ENCODE results near the gene GBP6.
"Not testable (repeated sequence)": the region's sequence is repeated elsewhere in the genome, so short reads cannot be mapped to it uniquely, and the experiment has no call there.

Gene GBP6

GRCh38 chr1:89332461-89332860, 31.4 kb upstream of the GBP6 start:
- Histone ChIP-seq H3F3A (ENCODE audit: insufficient read depth, low read length) (no peaks in the 10 kb centered on the region), H3K27ac (ENCODE audit: low read length) (no peak overlapping the region), H3K27me3 (replicated peaks; ENCODE audit: insufficient read depth, low read length) (no peaks in the 10 kb centered on the region), H3K9me2 (replicated peaks; ENCODE audit: insufficient read depth, low read length) (no peaks in the 10 kb centered on the region), H3K9me3 (replicated peaks; ENCODE audit: insufficient read depth, low read length) (no peaks in the 10 kb centered on the region), H3K4me3 (ENCODE audit: low read length) (no peak overlapping the region), H3K4me2 (ENCODE audit: low read depth, low read length) (no peak overlapping the region), H3K4me1 (ENCODE audit: low read length) (no peaks in the 10 kb centered on the region), H3K9ac (ENCODE audit: low read length) (no peak overlapping the region), H3K79me2 (ENCODE audit: low read length) (no peaks in the 10 kb centered on the region), H2AFZ (ENCODE audit: low read length) (no peak overlapping the region), H3K36me3 (replicated peaks; ENCODE audit: insufficient read depth, low read length) (no peaks in the 10 kb centered on the region), H4K20me1 (ENCODE audit: insufficient read depth, low read length) (no peaks in the 10 kb centered on the region)
- no peak for DNase-seq
- no peak for TF ChIP-seq CTCF (IDR thresholded peaks at IDR 0.05; ENCODE audit: low read length)

GRCh38 chr1:89335486-89335885, 28.4 kb upstream of the GBP6 start:
- Histone ChIP-seq H2AFZ (ENCODE audit: low read length) (no peak overlapping the region), H3K9me3 (replicated peaks; ENCODE audit: insufficient read depth, low read length) (no peaks in the 10 kb centered on the region), H3K4me2 (ENCODE audit: low read depth, low read length) (no peak overlapping the region), H3K36me3 (replicated peaks; ENCODE audit: insufficient read depth, low read length) (no peaks in the 10 kb centered on the region), H3K4me3 (ENCODE audit: low read length) (no peak overlapping the region), H3K27me3 (replicated peaks; ENCODE audit: insufficient read depth, low read length) (no peaks in the 10 kb centered on the region), H3K9me2 (replicated peaks; ENCODE audit: insufficient read depth, low read length) (no peaks in the 10 kb centered on the region), H3K27ac (ENCODE audit: low read length) (no peak overlapping the region), H3K9ac (ENCODE audit: low read length) (no peak overlapping the region), H4K20me1 (ENCODE audit: insufficient read depth, low read length) (no peaks in the 10 kb centered on the region), H3K79me2 (ENCODE audit: low read length) (no peaks in the 10 kb centered on the region), H3K4me1 (ENCODE audit: low read length) (no peaks in the 10 kb centered on the region), H3F3A (ENCODE audit: insufficient read depth, low read length) (no peaks in the 10 kb centered on the region)
- TF ChIP-seq EZH2 (optimal IDR thresholded peaks at IDR 0.05; ENCODE audit: low read depth, low read length) (no peak), CTCF (IDR thresholded peaks at IDR 0.05; ENCODE audit: low read length) (no peak), EZH2phosphoT487 (IDR thresholded peaks at IDR 0.05; ENCODE audit: low read length) (no peak)
- DNase-seq: no peak

GRCh38 chr1:89337903-89338302, 26.0 kb upstream of the GBP6 start:
- Histone ChIP-seq H3K9ac (ENCODE audit: low read length) (no peak overlapping the region), H3K27me3 (replicated peaks; ENCODE audit: insufficient read depth, low read length) (no peaks in the 10 kb centered on the region), H3K36me3 (replicated peaks; ENCODE audit: insufficient read depth, low read length) (no peaks in the 10 kb centered on the region), H3K4me3 (ENCODE audit: low read length) (no peak overlapping the region), H3K4me2 (ENCODE audit: low read depth, low read length) (no peak overlapping the region), H3K9me2 (replicated peaks; ENCODE audit: insufficient read depth, low read length) (no peaks in the 10 kb centered on the region), H3K9me3 (replicated peaks; ENCODE audit: insufficient read depth, low read length) (no peaks in the 10 kb centered on the region), H4K20me1 (ENCODE audit: insufficient read depth, low read length) (no peaks in the 10 kb centered on the region), H2AFZ (ENCODE audit: low read length) (no peak overlapping the region), H3K4me1 (ENCODE audit: low read length) (no peaks in the 10 kb centered on the region), H3K27ac (ENCODE audit: low read length) (no peak overlapping the region), H3F3A (ENCODE audit: insufficient read depth, low read length) (no peaks in the 10 kb centered on the region), H3K79me2 (ENCODE audit: low read length) (no peaks in the 10 kb centered on the region)
- TF ChIP-seq CTCF (IDR thresholded peaks at IDR 0.05; ENCODE audit: low read length) (no peak), EZH2phosphoT487 (IDR thresholded peaks at IDR 0.05; ENCODE audit: low read length) (no peak), EZH2 (optimal IDR thresholded peaks at IDR 0.05; ENCODE audit: low read depth, low read length) (no peak)
- no peak for DNase-seq

GRCh38 chr1:89339039-89339438, 24.8 kb upstream of the GBP6 start:
- H3K79me2 ChIP-seq (ENCODE audit: low read length): no peaks in the 10 kb centered on the region
- DNase-seq: no peak
- no peaks in the 10 kb centered on the region for H3K36me3 ChIP-seq (replicated peaks; ENCODE audit: insufficient read depth, low read length)
- H3K27me3 ChIP-seq (replicated peaks; ENCODE audit: insufficient read depth, low read length): no peaks in the 10 kb centered on the region
- no peaks in the 10 kb centered on the region for H4K20me1 ChIP-seq (ENCODE audit: insufficient read depth, low read length)
- no peaks in the 10 kb centered on the region for H3F3A ChIP-seq (ENCODE audit: insufficient read depth, low read length)
- H3K9me3 ChIP-seq (replicated peaks; ENCODE audit: insufficient read depth, low read length): no peaks in the 10 kb centered on the region
- H3K4me1 ChIP-seq (ENCODE audit: low read length): no peaks in the 10 kb centered on the region
- TF ChIP-seq CTCF (IDR thresholded peaks at IDR 0.05; ENCODE audit: low read length) (no peak), EZH2phosphoT487 (IDR thresholded peaks at IDR 0.05; ENCODE audit: low read length) (no peak), EZH2 (optimal IDR thresholded peaks at IDR 0.05; ENCODE audit: low read depth, low read length) (no peak)
- no peaks in the 10 kb centered on the region for H3K9me2 ChIP-seq (replicated peaks; ENCODE audit: insufficient read depth, low read length)
- H3K9ac ChIP-seq (ENCODE audit: low read length): no peak overlapping the region
- H2AFZ ChIP-seq (ENCODE audit: low read length): no peak overlapping the region
- H3K4me3 ChIP-seq (ENCODE audit: low read length): no peak overlapping the region
- no peak overlapping the region for H3K4me2 ChIP-seq (ENCODE audit: low read depth, low read length)
- no peak overlapping the region for H3K27ac ChIP-seq (ENCODE audit: low read length)

- not testable (repeated sequence) for H3K27ac ChIP-seq (ENCODE audit: low read length); H3K4me3 ChIP-seq (ENCODE audit: low read length); H3K9ac ChIP-seq (ENCODE audit: low read length); H4K20me1 ChIP-seq (ENCODE audit: insufficient read depth, low read length); H3K4me2 ChIP-seq (ENCODE audit: low read depth, low read length); H3K79me2 ChIP-seq (ENCODE audit: low read length); H3K9me3 ChIP-seq (replicated peaks; ENCODE audit: insufficient read depth, low read length); H3K4me1 ChIP-seq (ENCODE audit: low read length); H2AFZ ChIP-seq (ENCODE audit: low read length); H3K27me3 ChIP-seq (replicated peaks; ENCODE audit: insufficient read depth, low read length); H3F3A ChIP-seq (ENCODE audit: insufficient read depth, low read length); DNase-seq; H3K9me2 ChIP-seq (replicated peaks; ENCODE audit: insufficient read depth, low read length); H3K36me3 ChIP-seq (replicated peaks; ENCODE audit: insufficient read depth, low read length)
Measured at GRCh38 chr1:89345479-89345878, 18.4 kb upstream of the GBP6 start.

All from MM.1S (cell line).